ENCODE results near the gene BAIAP2L1.

Gene BAIAP2L1

GRCh38 chr7:98289333-98289875, 111.5 kb downstream of the BAIAP2L1 start:
- DNase-seq = no peak

- no peak for DNase-seq
These were observed 112.6 kb downstream of the BAIAP2L1 start for GRCh38 chr7:98288064-98288823.

- no peak for DNase-seq
These were observed 113.4 kb downstream of the BAIAP2L1 start for GRCh38 chr7:98287486-98287959.

- no peak for DNase-seq
These were observed 114.0 kb downstream of the BAIAP2L1 start for GRCh38 chr7:98286701-98287485.

- no peak for DNase-seq
These were observed 114.8 kb downstream of the BAIAP2L1 start for GRCh38 chr7:98286093-98286539.

GRCh38 chr7:98285157-98286092, 115.5 kb downstream of the BAIAP2L1 start:
- no peak for DNase-seq

- no peak for DNase-seq
These were observed 116.4 kb downstream of the BAIAP2L1 start for GRCh38 chr7:98284335-98285036.

GRCh38 chr7:98283887-98284222, 117.0 kb downstream of the BAIAP2L1 start:
- no peak for DNase-seq

GRCh38 chr7:98283127-98283886, 117.6 kb downstream of the BAIAP2L1 start:
- DNase-seq = no peak

- no peak for DNase-seq
These were observed 118.2 kb downstream of the BAIAP2L1 start for GRCh38 chr7:98282703-98283102.

- DNase-seq = no peak
These were observed 118.9 kb downstream of the BAIAP2L1 start for GRCh38 chr7:98281757-98282606.

- DNase-seq = peak; percentile 95
These were observed 119.8 kb downstream of the BAIAP2L1 start, which contains the start of gene BRI3 for GRCh38 chr7:98280791-98281756. TSS of gene BRI3 (plus strand) at chr7:98281686. CDS start at chr7:98281796, 110 bp downstream.

- DNase-seq = no peak
These were observed 120.6 kb downstream of the BAIAP2L1 start for GRCh38 chr7:98280296-98280695.

GRCh38 chr7:98278936-98279335, 122.0 kb downstream of the BAIAP2L1 start:
- no peak for DNase-seq

GRCh38 chr7:98278408-98278807, 122.5 kb downstream of the BAIAP2L1 start:
- no peak for DNase-seq

GRCh38 chr7:98276241-98276761, 124.6 kb downstream of the BAIAP2L1 start:
- no peak for DNase-seq

- no peak for DNase-seq
These were observed 133.6 kb downstream of the BAIAP2L1 start for GRCh38 chr7:98267303-98267702.

GRCh38 chr7:98266840-98267239, 134.1 kb downstream of the BAIAP2L1 start:
- no peak for DNase-seq

- DNase-seq = no peak
These were observed 135.0 kb downstream of the BAIAP2L1 start for GRCh38 chr7:98265841-98266271.

All from stimulated activated naive CD4-positive, alpha-beta T cell treated with Interleukin-2 at 50 U/mL for 16 hours (primary cell).